Measurements from ENCODE around the gene PIK3CB.

GRCh38 chr3:138800248-138800647 lies 34.5 kb downstream of the PIK3CB start:
- TF ChIP-seq EZH2 (IDR thresholded peaks at IDR 0.05; ENCODE audit: borderline replicate concordance, low read length): no peak
- no peak for TF ChIP-seq CTCF (IDR thresholded peaks at IDR 0.05; ENCODE audit: low read length)

All from OCI-LY1 (cell line).